Hepatocyte (in vitro differentiated cells): Measurements from ENCODE around the gene LRP1B.

Experiments
- CTCF ChIP-seq: fragments of 200-600 bp; sonication (generic); IDR thresholded peaks from 2 replicates; pipeline ENCODE4 v1.5.1; 2016; ENCODE audit warnings: antibody characterized with exemption, mild to moderate bottlenecking; ENCODE audit not compliant: poor library complexity
- EZH2 ChIP-seq: fragments of 200-600 bp; sonication (generic); IDR thresholded peaks from 2 replicates; pipeline ENCODE4 v1.6.1; 2016; ENCODE audit warnings: antibody characterized with exemption, mild to moderate bottlenecking, borderline replicate concordance
- EZH2phosphoT487 ChIP-seq: fragments of 200-600 bp; sonication (generic); IDR thresholded peaks from one replicate; pipeline ENCODE4 v1.6.1; 2018; ENCODE audit warnings: antibody characterized with exemption, mild to moderate bottlenecking, low read depth, moderate library complexity; ENCODE audit not compliant: unreplicated experiment, severe bottlenecking

DNA sequence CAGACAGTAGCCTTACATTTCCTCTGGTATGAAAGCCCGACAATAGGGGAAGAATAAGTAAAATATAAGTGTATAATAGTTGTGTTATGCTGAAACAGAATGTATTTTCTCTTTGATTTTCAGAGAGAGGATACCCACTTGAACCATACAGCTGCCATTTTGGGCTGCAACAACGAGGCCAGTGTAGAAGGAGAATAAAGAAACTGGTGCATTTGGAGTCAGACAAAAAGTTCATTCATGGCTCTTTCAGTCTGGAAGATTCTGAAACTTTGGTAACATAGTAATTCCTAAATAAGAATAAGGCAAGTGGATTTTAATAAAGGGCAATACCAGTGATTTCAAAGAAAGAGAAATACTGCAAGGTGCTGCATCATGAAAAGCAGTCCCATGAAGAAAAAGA, 610.9 kb downstream of the LRP1B start:
- no peak for TF ChIP-seq CTCF
- TF ChIP-seq EZH2phosphoT487: no peak
- TF ChIP-seq EZH2: no peak
